Measurements from ENCODE around the gene STARD3. TPM values are rescaled to one million over a fixed set of nuclear protein-coding genes. Genes with fewer than 3 reads are reported as not detected.
A peak's percentile ranks its signal among the peaks of the same experiment; 100 is the strongest.

Gene STARD3
- total and polyA plus RNA-seq, 2 of the 13 experiments (the other 11 are each of a cell fraction or from before 2014, with no cell fraction given), result 34.6 to 100 TPM

GRCh38 chr17:39699818-39700147 lies 62.8 kb downstream of the STARD3 start, which contains the start of gene ERBB2 (continued):
- TF ChIP-seq, protein P1, sequence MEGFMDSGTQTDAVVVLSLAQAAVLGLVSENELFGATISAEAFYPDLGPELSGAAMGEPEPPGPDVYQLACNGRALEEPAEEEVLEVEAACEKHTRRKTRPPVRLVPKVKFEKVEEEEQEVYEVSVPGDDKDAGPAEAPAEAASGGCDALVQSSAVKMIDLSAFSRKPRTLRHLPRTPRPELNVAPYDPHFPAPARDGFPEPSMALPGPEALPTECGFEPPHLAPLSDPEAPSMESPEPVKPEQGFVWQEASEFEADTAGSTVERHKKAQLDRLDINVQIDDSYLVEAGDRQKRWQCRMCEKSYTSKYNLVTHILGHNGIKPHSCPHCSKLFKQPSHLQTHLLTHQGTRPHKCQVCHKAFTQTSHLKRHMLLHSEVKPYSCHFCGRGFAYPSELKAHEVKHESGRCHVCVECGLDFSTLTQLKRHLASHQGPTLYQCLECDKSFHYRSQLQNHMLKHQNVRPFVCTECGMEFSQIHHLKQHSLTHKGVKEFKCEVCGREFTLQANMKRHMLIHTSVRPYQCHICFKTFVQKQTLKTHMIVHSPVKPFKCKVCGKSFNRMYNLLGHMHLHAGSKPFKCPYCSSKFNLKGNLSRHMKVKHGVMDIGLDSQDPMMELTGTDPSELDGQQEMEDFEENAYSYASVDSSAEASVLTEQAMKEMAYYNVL (CRISPR knock-in tag; IDR thresholded peaks at IDR 0.05; ENCODE audit: borderline replicate concordance), result no peak
- TF ChIP-seq, protein P2, sequence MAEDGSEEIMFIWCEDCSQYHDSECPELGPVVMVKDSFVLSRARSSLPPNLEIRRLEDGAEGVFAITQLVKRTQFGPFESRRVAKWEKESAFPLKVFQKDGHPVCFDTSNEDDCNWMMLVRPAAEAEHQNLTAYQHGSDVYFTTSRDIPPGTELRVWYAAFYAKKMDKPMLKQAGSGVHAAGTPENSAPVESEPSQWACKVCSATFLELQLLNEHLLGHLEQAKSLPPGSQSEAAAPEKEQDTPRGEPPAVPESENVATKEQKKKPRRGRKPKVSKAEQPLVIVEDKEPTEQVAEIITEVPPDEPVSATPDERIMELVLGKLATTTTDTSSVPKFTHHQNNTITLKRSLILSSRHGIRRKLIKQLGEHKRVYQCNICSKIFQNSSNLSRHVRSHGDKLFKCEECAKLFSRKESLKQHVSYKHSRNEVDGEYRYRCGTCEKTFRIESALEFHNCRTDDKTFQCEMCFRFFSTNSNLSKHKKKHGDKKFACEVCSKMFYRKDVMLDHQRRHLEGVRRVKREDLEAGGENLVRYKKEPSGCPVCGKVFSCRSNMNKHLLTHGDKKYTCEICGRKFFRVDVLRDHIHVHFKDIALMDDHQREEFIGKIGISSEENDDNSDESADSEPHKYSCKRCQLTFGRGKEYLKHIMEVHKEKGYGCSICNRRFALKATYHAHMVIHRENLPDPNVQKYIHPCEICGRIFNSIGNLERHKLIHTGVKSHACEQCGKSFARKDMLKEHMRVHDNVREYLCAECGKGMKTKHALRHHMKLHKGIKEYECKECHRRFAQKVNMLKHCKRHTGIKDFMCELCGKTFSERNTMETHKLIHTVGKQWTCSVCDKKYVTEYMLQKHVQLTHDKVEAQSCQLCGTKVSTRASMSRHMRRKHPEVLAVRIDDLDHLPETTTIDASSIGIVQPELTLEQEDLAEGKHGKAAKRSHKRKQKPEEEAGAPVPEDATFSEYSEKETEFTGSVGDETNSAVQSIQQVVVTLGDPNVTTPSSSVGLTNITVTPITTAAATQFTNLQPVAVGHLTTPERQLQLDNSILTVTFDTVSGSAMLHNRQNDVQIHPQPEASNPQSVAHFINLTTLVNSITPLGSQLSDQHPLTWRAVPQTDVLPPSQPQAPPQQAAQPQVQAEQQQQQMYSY (CRISPR knock-in tag; IDR thresholded peaks at IDR 0.05), result no peak
- TF ChIP-seq ZNF747 (CRISPR knock-in tag; IDR thresholded peaks at IDR 0.05; ENCODE audit: borderline replicate concordance) (no peak), MYNN (CRISPR knock-in tag; IDR thresholded peaks at IDR 0.05; ENCODE audit: low read depth) (no peak), TCF7 (IDR thresholded peaks at IDR 0.05; ENCODE audit: low read depth) (no peak), DNMT3B (CRISPR knock-in tag; conservative IDR thresholded peaks at IDR 0.05) (no peak), POLR2AphosphoS2 (IDR thresholded peaks at IDR 0.05; ENCODE audit: low read depth, low read length) (no peak), E2F2 (CRISPR knock-in tag; IDR thresholded peaks at IDR 0.05; ENCODE audit: borderline replicate concordance) (no peak), FIP1L1 (IDR thresholded peaks at IDR 0.05; ENCODE audit: borderline replicate concordance, insufficient read depth, low read depth, low read length) (no peak), TBX3 (IDR thresholded peaks at IDR 0.05; ENCODE audit: borderline replicate concordance) (no peak), GPN1 (CRISPR knock-in tag; IDR thresholded peaks at IDR 0.05; ENCODE audit: borderline replicate concordance) (no peak), TBL1XR1 (IDR thresholded peaks at IDR 0.05; ENCODE audit: borderline replicate concordance, low read length, partially characterized antibody) (no peak), ZFP37 (CRISPR knock-in tag; IDR thresholded peaks at IDR 0.05; ENCODE audit: borderline replicate concordance) (no peak), SMYD3 (CRISPR knock-in tag; IDR thresholded peaks at IDR 0.05) (no peak), CREM (IDR thresholded peaks at IDR 0.05) (no peak), CREM (CRISPR knock-in tag; IDR thresholded peaks at IDR 0.05) (no peak), ZNF263 (CRISPR knock-in tag; IDR thresholded peaks at IDR 0.05) (peak; percentile 86), REL (CRISPR knock-in tag; conservative IDR thresholded peaks at IDR 0.05) (0 out of 2 replicates have a peak, but pooled peaks have one; percentile 51), JARID2 (CRISPR knock-in tag; IDR thresholded peaks at IDR 0.05; ENCODE audit: insufficient replicate concordance) (no peak), ZBTB20 (CRISPR knock-in tag; IDR thresholded peaks at IDR 0.05; ENCODE audit: borderline replicate concordance, low read depth) (no peak), ELF3 (CRISPR knock-in tag; IDR thresholded peaks at IDR 0.05) (no peak; the same call in 1 of the 2 replicates)
- TF ChIP-seq, protein P3, sequence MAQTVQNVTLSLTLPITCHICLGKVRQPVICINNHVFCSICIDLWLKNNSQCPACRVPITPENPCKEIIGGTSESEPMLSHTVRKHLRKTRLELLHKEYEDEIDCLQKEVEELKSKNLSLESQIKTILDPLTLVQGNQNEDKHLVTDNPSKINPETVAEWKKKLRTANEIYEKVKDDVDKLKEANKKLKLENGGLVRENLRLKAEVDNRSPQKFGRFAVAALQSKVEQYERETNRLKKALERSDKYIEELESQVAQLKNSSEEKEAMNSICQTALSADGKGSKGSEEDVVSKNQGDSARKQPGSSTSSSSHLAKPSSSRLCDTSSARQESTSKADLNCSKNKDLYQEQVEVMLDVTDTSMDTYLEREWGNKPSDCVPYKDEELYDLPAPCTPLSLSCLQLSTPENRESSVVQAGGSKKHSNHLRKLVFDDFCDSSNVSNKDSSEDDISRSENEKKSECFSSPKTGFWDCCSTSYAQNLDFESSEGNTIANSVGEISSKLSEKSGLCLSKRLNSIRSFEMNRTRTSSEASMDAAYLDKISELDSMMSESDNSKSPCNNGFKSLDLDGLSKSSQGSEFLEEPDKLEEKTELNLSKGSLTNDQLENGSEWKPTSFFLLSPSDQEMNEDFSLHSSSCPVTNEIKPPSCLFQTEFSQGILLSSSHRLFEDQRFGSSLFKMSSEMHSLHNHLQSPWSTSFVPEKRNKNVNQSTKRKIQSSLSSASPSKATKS (CRISPR knock-in tag; IDR thresholded peaks at IDR 0.05), result no peak

All from HepG2 (cell line).